Cardiac muscle cell (in vitro differentiated cells and primary cell): ENCODE results near the gene INPP5A. TPM values are rescaled to one million over a fixed set of nuclear protein-coding genes. Genes with fewer than 3 reads are reported as not detected.
"Not testable (repeated sequence)": the region's sequence is repeated elsewhere in the genome, so short reads cannot be mapped to it uniquely, and the experiment has no call there.

Experiments
- DNase-seq, 2 donors: peaks; one replicate each; pipeline versions ENCODE4 v3.0.0 to v3.0.0-alpha.2; 2010 to 2017; ENCODE audit warnings: low read depth in 1 of 2, low spot score in 1 of 2
- H3K27ac ChIP-seq: fragments of 200-600 bp; sonication (generic); 2 replicates; pipeline ENCODE4 v1.5.1; 2016
- H3K27me3 ChIP-seq: fragments of 200-600 bp; sonication (generic); 2 replicates; pipeline ENCODE4 v1.6.0; 2016; ENCODE audit warnings: control low read depth
- H3K36me3 ChIP-seq: fragments of 200-600 bp; sonication (generic); 2 replicates; pipeline ENCODE4 v1.5.1; 2016; ENCODE audit warnings: control low read depth
- H3K4me1 ChIP-seq: fragments of 200-600 bp; sonication (generic); 2 replicates; pipeline ENCODE4 v1.8.1; 2017; ENCODE audit warnings: low read depth, mild to moderate bottlenecking, mixed run types
- H3K4me3 ChIP-seq: fragments of 200-600 bp; sonication (generic); 2 replicates; pipeline ENCODE4 v1.5.1; 2016; ENCODE audit warnings: mild to moderate bottlenecking
- H3K9me3 ChIP-seq: fragments of 200-600 bp; sonication (generic); 2 replicates; pipeline ENCODE4 v1.5.1; 2017; ENCODE audit warnings: low read depth, mild to moderate bottlenecking, control low read depth
- CTCF ChIP-seq: IDR thresholded peaks from 2 replicates; pipeline ENCODE4 v1.5.1; 2012; ENCODE audit warnings: low read depth, mild to moderate bottlenecking, low read length
- polyA plus RNA-seq: library from polyadenylated mRNA; unstranded; fragments of >200 nt; fragmentation: Nextera tagmentation; extraction: Ambion mirVana; gene quantifications from 2 replicates; pipeline ENCODE4 v1.2.1, GENCODE V29; 2016
- total RNA-seq: library from RNA; depleted of rRNA; stranded (reverse); fragments of >200 nt; gene quantifications from 2 replicates; pipeline ENCODE4 v1.2.3, GENCODE V29; 2016

INPP5A gene
- total and polyA plus RNA-seq, 2 experiments from 2014 or later: 87.0 to 90.4 TPM

DNA sequence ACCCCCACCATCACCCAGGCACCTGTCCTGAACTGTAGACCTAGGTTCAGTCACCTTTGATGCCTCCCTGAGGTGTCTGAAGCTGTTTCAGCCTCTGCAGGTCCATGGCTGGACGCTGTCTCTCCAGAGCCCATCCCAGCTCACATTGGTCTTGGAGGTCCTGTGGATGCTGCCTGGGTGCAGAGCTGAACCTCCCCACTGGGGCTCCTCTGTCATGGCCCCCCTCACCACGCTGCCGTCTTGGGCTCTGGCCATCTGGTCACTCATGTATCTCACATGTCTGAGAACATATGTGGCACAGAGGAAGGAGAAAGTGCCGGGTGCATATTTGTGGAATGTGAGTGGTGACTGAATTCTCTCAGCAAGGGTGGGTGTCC is 139.5 kb downstream of the INPP5A start:
- TF ChIP-seq CTCF: no peak
- DNase-seq: no peak
- Histone ChIP-seq H3K4me3 (no peak overlapping the region), H3K27ac (no peak overlapping the region), H3K36me3 (no peaks in the 10 kb centered on the region), H3K9me3 (no peaks in the 10 kb centered on the region), H3K27me3 (no peaks in the 10 kb centered on the region), H3K4me1 (no peaks in the 10 kb centered on the region)

DNA sequence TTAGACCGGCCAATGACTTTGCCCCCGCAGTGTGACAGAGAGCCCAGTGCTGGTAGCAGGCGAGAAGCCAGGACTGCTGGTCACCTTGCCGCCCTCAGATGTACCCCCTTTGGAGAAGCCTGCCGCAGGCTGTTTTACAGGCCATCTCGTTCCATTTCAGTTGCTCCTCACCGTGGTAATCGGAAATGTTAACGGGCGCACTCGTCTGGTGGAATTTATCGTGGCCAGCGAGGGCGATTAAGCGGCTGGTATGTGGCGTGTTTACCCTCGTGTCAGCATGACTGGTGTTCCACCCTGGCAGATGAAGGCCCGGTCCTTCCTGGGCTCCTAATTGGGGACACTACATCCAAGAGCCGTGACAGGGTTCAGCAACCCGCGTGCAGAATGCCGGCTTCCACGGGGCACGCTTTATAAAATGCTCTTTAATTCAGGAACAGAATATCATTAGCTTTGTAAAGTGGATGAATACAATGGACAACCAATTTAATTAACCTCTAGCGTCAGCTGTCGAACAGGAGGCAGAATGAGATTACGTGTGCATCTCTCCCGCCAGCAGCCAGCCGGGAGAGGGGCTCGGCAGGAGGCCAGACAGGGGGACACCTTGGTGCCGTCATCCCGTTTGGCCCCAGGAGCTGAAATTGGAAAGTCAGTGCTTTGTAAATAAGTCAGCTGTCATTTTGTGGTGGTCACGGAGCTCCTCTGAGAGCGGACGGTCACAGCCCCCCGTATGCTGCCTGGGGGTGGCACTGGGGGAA is 140.1 kb downstream of the INPP5A start:
- TF ChIP-seq CTCF: no peak
- no peaks in the 10 kb centered on the region for H3K9me3 ChIP-seq
- H3K27ac ChIP-seq: no peak overlapping the region
- H3K27me3 ChIP-seq: no peaks in the 10 kb centered on the region
- H3K36me3 ChIP-seq: no peaks in the 10 kb centered on the region
- no peak overlapping the region for H3K4me3 ChIP-seq
- no peak for DNase-seq
- H3K4me1 ChIP-seq: no peaks in the 10 kb centered on the region

GRCh38 chr10:132678436-132679216 is 141.0 kb downstream of the INPP5A start:
- TF ChIP-seq CTCF: no peak
- no peaks in the 10 kb centered on the region for H3K9me3 ChIP-seq
- no peaks in the 10 kb centered on the region for H3K27me3 ChIP-seq
- H3K27ac ChIP-seq: no peak overlapping the region
- H3K36me3 ChIP-seq: no peaks in the 10 kb centered on the region
- H3K4me1 ChIP-seq: no peaks in the 10 kb centered on the region
- no peak for DNase-seq
- H3K4me3 ChIP-seq: no peak overlapping the region

GRCh38 chr10:132679217-132679595 is 141.6 kb downstream of the INPP5A start:
- H3K9me3 ChIP-seq: no peaks in the 10 kb centered on the region
- H3K27ac ChIP-seq: no peak overlapping the region
- H3K36me3 ChIP-seq: no peaks in the 10 kb centered on the region
- no peaks in the 10 kb centered on the region for H3K4me1 ChIP-seq
- DNase-seq: no peak
- no peaks in the 10 kb centered on the region for H3K27me3 ChIP-seq
- no peak overlapping the region for H3K4me3 ChIP-seq
- TF ChIP-seq CTCF: no peak

DNA sequence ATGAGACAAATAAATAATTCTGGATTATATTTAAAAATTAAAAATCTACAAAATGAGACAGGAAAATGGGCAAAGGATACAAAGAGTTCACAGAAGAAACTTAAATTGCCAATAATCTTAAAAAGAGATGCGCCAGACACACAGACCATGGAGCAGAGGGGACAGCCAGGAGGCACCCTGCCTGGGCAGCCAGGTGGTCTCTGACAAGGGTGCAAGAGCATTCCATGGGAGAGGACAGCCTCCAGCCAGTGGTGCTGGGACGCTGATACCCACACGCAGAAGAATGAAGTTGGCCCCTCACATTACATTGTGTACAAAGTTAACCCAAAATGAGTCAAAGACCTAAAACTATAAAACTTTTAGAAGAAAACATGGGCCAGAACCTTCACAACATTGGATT is 142.1 kb downstream of the INPP5A start:
- no peak for TF ChIP-seq CTCF
- no peak for DNase-seq
- Histone ChIP-seq H3K27me3 (no peaks in the 10 kb centered on the region), H3K4me3 (no peak overlapping the region), H3K9me3 (no peaks in the 10 kb centered on the region), H3K36me3 (no peaks in the 10 kb centered on the region), H3K27ac (no peak overlapping the region), H3K4me1 (no peaks in the 10 kb centered on the region)

DNA sequence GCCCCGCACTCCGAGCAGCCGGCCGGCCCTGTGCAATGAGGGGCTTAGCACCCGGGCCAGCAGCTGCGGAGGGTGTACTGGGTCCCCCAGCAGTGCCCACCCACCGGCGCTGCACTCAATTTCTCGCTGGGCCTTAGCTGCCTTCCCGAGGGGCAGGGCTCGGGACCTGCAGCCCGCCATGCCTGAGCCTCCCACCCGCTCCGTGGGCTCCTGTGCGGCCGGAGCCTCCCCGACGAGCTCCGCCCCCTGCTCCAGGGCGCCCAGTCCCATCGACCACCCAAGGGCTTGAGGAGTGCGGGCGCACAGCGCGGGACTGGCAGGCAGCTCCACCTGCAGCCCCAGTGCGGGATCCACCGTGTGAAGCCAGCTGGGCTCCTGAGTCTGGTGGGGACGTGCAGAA is 143.2 kb downstream of the INPP5A start:
- not testable (repeated sequence) for H3K36me3 ChIP-seq, H3K27me3 ChIP-seq, H3K27ac ChIP-seq, DNase-seq, H3K9me3 ChIP-seq, H3K4me3 ChIP-seq, H3K4me1 ChIP-seq
